Measurements from ENCODE around the gene JAG2.

DNA sequence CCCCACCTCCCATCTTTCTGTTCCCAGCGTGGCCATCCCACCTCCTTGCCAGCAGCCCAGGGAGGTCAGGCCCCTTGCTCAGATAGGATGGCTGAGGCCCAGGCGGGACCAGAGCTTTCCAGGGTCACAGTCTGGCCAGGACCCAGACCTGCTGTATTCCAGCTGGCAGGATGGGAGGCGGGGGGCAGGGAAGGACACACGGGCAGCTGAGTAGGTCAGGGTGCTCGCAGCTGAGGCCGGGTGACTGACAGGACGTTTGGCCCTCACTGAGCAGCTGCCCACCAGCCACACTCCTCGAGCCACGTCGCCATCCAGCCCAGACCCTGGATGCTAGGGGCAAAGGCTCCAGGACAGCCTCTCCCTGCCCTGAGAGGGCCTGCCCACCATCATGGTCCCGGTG lies 8.5 kb upstream of the JAG2 start:
- TF ChIP-seq POLR2A (IDR thresholded peaks at IDR 0.05), result no peak
- TF ChIP-seq, protein P1, sequence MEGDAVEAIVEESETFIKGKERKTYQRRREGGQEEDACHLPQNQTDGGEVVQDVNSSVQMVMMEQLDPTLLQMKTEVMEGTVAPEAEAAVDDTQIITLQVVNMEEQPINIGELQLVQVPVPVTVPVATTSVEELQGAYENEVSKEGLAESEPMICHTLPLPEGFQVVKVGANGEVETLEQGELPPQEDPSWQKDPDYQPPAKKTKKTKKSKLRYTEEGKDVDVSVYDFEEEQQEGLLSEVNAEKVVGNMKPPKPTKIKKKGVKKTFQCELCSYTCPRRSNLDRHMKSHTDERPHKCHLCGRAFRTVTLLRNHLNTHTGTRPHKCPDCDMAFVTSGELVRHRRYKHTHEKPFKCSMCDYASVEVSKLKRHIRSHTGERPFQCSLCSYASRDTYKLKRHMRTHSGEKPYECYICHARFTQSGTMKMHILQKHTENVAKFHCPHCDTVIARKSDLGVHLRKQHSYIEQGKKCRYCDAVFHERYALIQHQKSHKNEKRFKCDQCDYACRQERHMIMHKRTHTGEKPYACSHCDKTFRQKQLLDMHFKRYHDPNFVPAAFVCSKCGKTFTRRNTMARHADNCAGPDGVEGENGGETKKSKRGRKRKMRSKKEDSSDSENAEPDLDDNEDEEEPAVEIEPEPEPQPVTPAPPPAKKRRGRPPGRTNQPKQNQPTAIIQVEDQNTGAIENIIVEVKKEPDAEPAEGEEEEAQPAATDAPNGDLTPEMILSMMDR (IDR thresholded peaks at IDR 0.05 in 8 of 11, conservative IDR thresholded peaks at IDR 0.05 in 3 of 11), result no peak

All from spleen (tissue), 7 donors.